MM.1S (cell line): ENCODE data around the gene EFHD2.

Experiments used
- DNase-seq: peaks from one replicate; pipeline ENCODE4 v3.0.0-alpha.2; 2015
- H2AFZ ChIP-seq: fragments of 300-600 bp; sonication (generic); 2 replicates; pipeline ENCODE4 v1.6.0; 2016; ENCODE audit warnings: antibody characterized with exemption, low read length
- H3F3A ChIP-seq: fragments of 300-600 bp; sonication (generic); 2 replicates; pipeline ENCODE4 v1.6.1; 2016; ENCODE audit warnings: mild to moderate bottlenecking, antibody characterized with exemption, low read length, moderate library complexity, mixed read lengths; ENCODE audit not compliant: insufficient read depth
- H3K27ac ChIP-seq: fragments of 300-600 bp; sonication (generic); 2 replicates; pipeline ENCODE4 v1.5.1; 2016; ENCODE audit warnings: mild to moderate bottlenecking, low read length
- H3K27me3 ChIP-seq: fragments of 300-600 bp; sonication (generic); replicated peaks from 2 replicates; pipeline ENCODE4 v1.6.0; 2016; ENCODE audit warnings: low read length; ENCODE audit not compliant: insufficient read depth
- H3K36me3 ChIP-seq: fragments of 300-600 bp; sonication (generic); replicated peaks from 2 replicates; pipeline ENCODE4 v1.6.1; 2016; ENCODE audit warnings: mild to moderate bottlenecking, low read length, mixed read lengths; ENCODE audit not compliant: insufficient read depth
- H3K4me1 ChIP-seq: fragments of 300-600 bp; sonication (generic); 2 replicates; pipeline ENCODE4 v1.6.1; 2016; ENCODE audit warnings: low read length, mixed read lengths
- H3K4me2 ChIP-seq: fragments of 300-600 bp; sonication (generic); 2 replicates; pipeline ENCODE4 v1.6.0; 2016; ENCODE audit warnings: low read depth, low read length
- H3K4me3 ChIP-seq: fragments of 300-600 bp; sonication (generic); 2 replicates; pipeline ENCODE4 v1.5.1; 2016; ENCODE audit warnings: low read length, mixed read lengths
- H3K79me2 ChIP-seq: fragments of 300-600 bp; sonication (generic); 2 replicates; pipeline ENCODE4 v1.6.1; 2016; ENCODE audit warnings: mixed run types, low read length, mixed read lengths
- H3K9ac ChIP-seq: fragments of 300-600 bp; sonication (generic); 2 replicates; pipeline ENCODE4 v1.6.1; 2016; ENCODE audit warnings: low read length, mixed read lengths
- H3K9me2 ChIP-seq: fragments of 300-600 bp; sonication (generic); replicated peaks from 2 replicates; pipeline ENCODE4 v1.6.1; 2016; ENCODE audit warnings: mild to moderate bottlenecking, low read length, mixed read lengths; ENCODE audit not compliant: insufficient read depth
- H3K9me3 ChIP-seq: fragments of 300-600 bp; sonication (generic); replicated peaks from 2 replicates; pipeline ENCODE4 v1.6.1; 2016; ENCODE audit warnings: mild to moderate bottlenecking, low read length, mixed read lengths; ENCODE audit not compliant: insufficient read depth
- H4K20me1 ChIP-seq: fragments of 300-600 bp; sonication (generic); 2 replicates; pipeline ENCODE4 v1.6.1; 2016; ENCODE audit warnings: mild to moderate bottlenecking, low read length, moderate library complexity, mixed read lengths; ENCODE audit not compliant: insufficient read depth
- EZH2 ChIP-seq: fragments of 300-600 bp; sonication (generic); optimal IDR thresholded peaks from 2 replicates; pipeline ENCODE3; 2017; ENCODE audit warnings: low read depth, mild to moderate bottlenecking, antibody characterized with exemption, low read length, mixed read lengths
- EZH2phosphoT487 ChIP-seq: fragments of 300-600 bp; sonication (generic); IDR thresholded peaks from 2 replicates; pipeline ENCODE4 v1.6.1; 2018; ENCODE audit warnings: antibody characterized with exemption, low read length
- TF ChIP-seq, protein P1 (sequence below): fragments of 300-600 bp; sonication (generic); IDR thresholded peaks from 2 replicates; pipeline ENCODE4 v1.5.1; 2016; ENCODE audit warnings: antibody characterized with exemption, low read length, mixed read lengths

EFHD2 gene

DNA sequence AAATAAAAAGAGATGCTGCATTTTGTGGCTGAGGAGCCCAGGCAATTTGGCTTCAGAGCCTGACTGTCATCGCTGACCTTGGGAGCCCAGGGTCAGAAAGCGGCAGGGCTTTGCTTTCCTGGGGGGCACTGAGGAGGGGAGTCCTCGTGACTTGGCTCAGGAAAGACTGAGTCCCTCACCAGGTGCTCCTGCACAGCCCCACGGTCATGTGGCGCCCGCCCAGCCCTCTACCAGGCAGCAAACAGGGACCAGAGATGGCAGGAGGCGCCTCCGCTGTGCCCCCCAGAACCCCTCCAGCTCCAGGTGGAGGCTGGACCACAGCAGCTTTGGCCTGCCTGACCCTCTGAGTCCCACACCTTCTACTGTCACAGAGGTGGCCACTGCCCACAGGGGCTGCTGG is 13.2 kb downstream of the EFHD2 start:
- no peak overlapping the region for H2AFZ ChIP-seq
- peaks cover 17% of the 10 kb centered on the region for H3K79me2 ChIP-seq
- H3K27me3 ChIP-seq = no peaks in the 10 kb centered on the region
- no peak overlapping the region for H3K4me3 ChIP-seq
- no peaks in the 10 kb centered on the region for H3F3A ChIP-seq
- H3K4me2 ChIP-seq = no peak overlapping the region
- DNase-seq = no peak
- no peaks in the 10 kb centered on the region for H3K4me1 ChIP-seq
- H3K27ac ChIP-seq = no peak overlapping the region
- H3K9me2 ChIP-seq = no peaks in the 10 kb centered on the region
- H3K9ac ChIP-seq = no peak overlapping the region
- no peaks in the 10 kb centered on the region for H3K36me3 ChIP-seq
- H4K20me1 ChIP-seq = no peaks in the 10 kb centered on the region
- no peaks in the 10 kb centered on the region for H3K9me3 ChIP-seq
- TF ChIP-seq EZH2phosphoT487 (no peak), EZH2 (no peak)
- TF ChIP-seq, protein P1, sequence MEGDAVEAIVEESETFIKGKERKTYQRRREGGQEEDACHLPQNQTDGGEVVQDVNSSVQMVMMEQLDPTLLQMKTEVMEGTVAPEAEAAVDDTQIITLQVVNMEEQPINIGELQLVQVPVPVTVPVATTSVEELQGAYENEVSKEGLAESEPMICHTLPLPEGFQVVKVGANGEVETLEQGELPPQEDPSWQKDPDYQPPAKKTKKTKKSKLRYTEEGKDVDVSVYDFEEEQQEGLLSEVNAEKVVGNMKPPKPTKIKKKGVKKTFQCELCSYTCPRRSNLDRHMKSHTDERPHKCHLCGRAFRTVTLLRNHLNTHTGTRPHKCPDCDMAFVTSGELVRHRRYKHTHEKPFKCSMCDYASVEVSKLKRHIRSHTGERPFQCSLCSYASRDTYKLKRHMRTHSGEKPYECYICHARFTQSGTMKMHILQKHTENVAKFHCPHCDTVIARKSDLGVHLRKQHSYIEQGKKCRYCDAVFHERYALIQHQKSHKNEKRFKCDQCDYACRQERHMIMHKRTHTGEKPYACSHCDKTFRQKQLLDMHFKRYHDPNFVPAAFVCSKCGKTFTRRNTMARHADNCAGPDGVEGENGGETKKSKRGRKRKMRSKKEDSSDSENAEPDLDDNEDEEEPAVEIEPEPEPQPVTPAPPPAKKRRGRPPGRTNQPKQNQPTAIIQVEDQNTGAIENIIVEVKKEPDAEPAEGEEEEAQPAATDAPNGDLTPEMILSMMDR = no peak

DNA sequence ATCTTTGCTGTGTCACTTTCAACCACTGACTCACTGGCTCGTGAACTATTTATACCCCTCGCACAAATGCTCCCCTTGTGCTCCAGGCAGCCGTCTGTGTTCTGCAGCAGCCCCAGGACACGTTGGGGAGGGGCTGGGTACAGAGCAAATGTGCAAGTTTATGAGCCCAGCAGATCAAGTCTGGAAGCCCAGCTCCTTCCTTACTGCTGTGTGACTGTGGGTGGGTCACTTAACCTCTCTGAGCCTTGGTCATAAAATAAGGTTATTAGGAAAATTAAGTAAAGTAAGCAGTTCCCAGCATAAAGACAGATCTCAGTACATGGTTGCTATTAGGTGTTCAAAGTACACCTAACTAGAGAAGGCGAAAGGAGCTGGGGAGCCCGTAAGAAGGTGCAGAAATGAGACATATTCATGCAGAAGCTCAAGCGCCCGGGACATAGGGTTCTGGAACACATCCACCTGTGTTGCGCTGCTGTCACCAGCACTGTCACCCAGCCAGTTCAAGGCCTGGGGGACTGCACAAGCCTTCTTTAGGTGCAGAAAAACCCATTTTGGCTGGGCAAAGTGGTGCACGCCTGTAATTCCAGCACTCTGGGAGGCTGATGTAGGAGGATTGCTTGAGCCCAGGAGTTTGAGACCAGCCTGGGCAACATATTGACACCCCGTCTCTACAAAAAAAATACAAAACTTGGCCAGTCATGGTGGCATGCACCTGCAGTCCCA is 13.8 kb downstream of the EFHD2 start:
- Histone ChIP-seq H3K9me2 (no peaks in the 10 kb centered on the region), H4K20me1 (no peaks in the 10 kb centered on the region), H2AFZ (no peak overlapping the region), H3K4me2 (no peak overlapping the region), H3K4me1 (no peaks in the 10 kb centered on the region), H3K4me3 (no peak overlapping the region), H3K79me2 (peaks cover 17% of the 10 kb centered on the region), H3K27me3 (no peaks in the 10 kb centered on the region), H3K9me3 (no peaks in the 10 kb centered on the region), H3K36me3 (no peaks in the 10 kb centered on the region), H3K9ac (no peak overlapping the region), H3F3A (no peaks in the 10 kb centered on the region), H3K27ac (no peak overlapping the region)
- TF ChIP-seq, protein P1 = no peak
- TF ChIP-seq EZH2 (no peak), EZH2phosphoT487 (no peak)
- no peak for DNase-seq

DNA sequence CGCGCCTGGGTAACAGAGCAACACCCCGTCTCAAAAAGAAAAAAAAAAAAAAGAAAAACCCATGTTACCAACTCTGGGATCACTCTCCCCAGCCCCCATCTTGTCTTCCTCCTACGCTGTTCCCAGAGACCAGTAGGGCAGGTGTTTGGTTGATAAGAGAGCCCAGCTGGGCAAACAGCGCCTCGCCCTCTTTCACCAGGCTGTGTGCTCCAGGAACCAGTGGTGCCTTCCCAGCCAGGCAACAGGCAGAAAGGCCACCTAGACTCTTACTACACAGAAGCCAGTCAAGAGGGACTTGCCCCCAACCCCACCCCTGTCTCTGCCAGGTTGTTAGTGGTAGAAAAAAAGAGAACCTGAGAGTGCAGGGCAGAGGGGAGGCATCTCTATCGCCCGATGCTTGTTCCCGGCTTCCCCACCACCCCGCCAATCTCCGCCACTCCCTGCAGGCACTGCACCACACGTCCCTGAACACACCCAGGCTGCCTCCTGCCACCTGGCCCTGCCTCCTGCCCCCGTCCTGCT is 14.5 kb downstream of the EFHD2 start:
- no peak overlapping the region for H2AFZ ChIP-seq
- H3K4me2 ChIP-seq = no peak overlapping the region
- no peaks in the 10 kb centered on the region for H3K9me2 ChIP-seq
- no peak for DNase-seq
- peaks cover 15% of the 10 kb centered on the region for H3K79me2 ChIP-seq
- no peaks in the 10 kb centered on the region for H4K20me1 ChIP-seq
- no peaks in the 10 kb centered on the region for H3K27me3 ChIP-seq
- TF ChIP-seq EZH2 (no peak), EZH2phosphoT487 (no peak)
- TF ChIP-seq, protein P1 = no peak
- H3K4me1 ChIP-seq = no peaks in the 10 kb centered on the region
- H3K27ac ChIP-seq = no peak overlapping the region
- no peaks in the 10 kb centered on the region for H3K36me3 ChIP-seq
- H3K4me3 ChIP-seq = no peak overlapping the region
- H3K9ac ChIP-seq = no peak overlapping the region
- H3F3A ChIP-seq = no peaks in the 10 kb centered on the region
- no peaks in the 10 kb centered on the region for H3K9me3 ChIP-seq
